Pulmonary artery endothelial cell (primary cell): ENCODE data around the gene RASA3. TPM values are rescaled to one million over a fixed set of nuclear protein-coding genes. Genes with fewer than 3 reads are reported as not detected.
"Not testable (repeated sequence)": the region's sequence is repeated elsewhere in the genome, so short reads cannot be mapped to it uniquely, and the experiment has no call there.

Source experiments
- DNase-seq: peaks from one replicate; pipeline ENCODE4 v3.0.0-alpha.2; 2011; ENCODE audit warnings: low read depth, low spot score
- total RNA-seq: library from RNA; depleted of rRNA; stranded (reverse); fragments of >200 nt; gene quantifications from 2 replicates; pipeline ENCODE4 v1.2.3, GENCODE V29; 2014

Gene RASA3
- total RNA-seq, 1 donor from 2014 or later: 41.5 TPM

DNA sequence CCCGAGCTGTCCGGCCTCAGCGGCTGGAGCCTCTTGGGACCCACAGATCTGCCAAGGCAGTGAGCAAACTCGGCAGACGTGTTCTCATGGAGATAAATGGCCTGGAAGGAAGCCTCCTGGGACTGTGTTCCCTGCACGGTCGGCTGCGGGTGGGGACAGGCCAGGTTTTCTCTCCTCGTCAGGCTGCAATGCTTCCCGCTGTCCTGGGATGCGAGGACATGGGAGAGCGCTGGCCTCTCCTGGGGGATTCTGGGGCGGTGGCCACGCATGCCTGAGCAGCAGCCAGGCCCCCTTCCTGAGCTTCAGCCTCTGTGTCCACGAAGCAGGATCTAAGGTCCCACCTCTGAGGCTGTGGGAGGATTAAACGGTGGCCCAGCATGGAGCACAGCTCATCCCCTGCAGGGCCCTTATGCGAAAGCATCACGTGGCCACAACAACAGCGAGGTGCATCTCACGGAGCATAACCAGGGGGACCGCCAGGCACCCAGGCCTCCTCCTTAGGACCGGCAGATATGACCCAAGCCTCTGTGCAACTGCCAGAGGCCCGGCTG lies 137.3 kb downstream of the RASA3 start:
- DNase-seq: no peak

GRCh38 chr13:113992276-113993005 lies 140.0 kb downstream of the RASA3 start:
- no peak for DNase-seq

DNA sequence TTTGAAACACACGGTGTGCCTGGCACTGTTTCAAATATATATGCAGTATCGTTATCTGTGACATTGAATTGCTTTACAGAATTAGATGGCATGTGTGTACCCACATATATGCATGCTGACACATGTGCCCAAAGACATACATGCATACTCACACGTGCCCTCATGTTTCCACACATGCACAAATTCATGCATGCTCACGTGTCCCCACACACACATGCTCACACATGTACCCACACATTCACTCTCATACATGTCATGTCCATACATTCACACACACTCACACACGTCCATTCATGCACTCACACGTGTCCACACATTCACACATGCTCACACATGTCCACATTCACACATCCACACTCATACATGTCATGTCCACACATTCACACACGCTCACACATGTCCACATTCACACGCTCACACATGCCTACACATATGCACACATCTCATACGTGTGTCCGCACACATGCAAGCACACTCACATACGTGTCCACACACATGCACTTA lies 140.7 kb downstream of the RASA3 start:
- DNase-seq: no peak

- DNase-seq: no peak
Observed at GRCh38 chr13:113991191-113991669, 141.2 kb downstream of the RASA3 start.

- DNase-seq: no peak
Observed at GRCh38 chr13:113990321-113990837, 142.0 kb downstream of the RASA3 start.

- DNase-seq: no peak
Observed at GRCh38 chr13:113989585-113990300, 142.7 kb downstream of the RASA3 start.

- DNase-seq: not testable (repeated sequence)
Observed at GRCh38 chr13:113988859-113989258, 143.6 kb downstream of the RASA3 start.

DNA sequence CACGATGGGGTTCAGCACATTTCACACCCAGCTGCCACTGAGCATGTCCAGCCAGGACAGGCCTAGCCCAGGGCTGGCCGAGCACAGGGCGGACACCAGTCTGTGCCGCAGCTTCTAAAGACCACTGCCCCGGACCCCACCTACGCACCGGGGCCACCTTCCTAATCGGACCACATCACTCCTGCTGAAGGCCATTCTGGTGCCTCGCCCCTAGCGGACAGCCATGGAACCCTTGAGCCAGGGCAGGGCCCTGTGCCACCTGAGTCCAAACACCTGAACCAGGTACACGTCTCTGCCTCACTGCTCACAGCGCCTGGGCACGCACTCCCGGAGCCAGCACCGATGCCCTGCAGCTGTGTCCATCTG lies 150.1 kb downstream of the RASA3 start:
- DNase-seq: no peak

DNA sequence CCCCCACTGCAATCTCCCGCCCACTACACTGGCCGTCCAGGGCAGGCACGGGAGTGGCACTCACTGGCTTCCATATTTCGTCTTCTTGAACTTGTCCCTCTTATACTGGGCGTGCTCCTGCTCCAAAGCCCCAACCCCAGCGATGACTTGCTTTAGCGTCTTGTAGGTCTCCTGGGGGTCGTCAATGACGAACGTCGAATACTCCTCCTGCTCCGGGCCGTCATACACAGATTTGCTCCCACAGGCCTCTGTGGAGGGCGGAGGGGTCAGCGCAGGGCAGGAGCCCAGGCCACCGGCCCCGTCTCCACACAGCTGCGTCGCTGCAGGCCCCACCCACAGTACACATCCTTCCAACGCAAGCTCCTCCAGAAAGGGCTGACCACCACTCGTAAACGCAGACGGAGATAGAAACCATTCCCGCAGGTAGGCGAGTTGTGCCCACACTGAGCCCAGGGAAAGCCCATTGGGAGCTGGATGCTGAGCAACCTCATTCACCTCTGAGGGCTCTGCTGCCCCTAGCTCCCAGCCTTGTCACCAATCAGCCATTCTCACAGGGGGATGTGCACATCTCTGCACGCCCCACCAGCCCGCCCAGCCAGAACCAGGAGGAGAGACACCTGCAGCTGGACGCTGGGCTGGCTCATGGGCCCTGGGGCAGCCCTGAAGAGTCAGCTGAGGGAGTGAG lies 150.7 kb downstream of the RASA3 start:
- DNase-seq: no peak

GRCh38 chr13:113981194-113981605 lies 151.2 kb downstream of the RASA3 start:
- DNase-seq: no peak

- DNase-seq: no peak
Observed at GRCh38 chr13:113980489-113981064, 151.8 kb downstream of the RASA3 start.

DNA sequence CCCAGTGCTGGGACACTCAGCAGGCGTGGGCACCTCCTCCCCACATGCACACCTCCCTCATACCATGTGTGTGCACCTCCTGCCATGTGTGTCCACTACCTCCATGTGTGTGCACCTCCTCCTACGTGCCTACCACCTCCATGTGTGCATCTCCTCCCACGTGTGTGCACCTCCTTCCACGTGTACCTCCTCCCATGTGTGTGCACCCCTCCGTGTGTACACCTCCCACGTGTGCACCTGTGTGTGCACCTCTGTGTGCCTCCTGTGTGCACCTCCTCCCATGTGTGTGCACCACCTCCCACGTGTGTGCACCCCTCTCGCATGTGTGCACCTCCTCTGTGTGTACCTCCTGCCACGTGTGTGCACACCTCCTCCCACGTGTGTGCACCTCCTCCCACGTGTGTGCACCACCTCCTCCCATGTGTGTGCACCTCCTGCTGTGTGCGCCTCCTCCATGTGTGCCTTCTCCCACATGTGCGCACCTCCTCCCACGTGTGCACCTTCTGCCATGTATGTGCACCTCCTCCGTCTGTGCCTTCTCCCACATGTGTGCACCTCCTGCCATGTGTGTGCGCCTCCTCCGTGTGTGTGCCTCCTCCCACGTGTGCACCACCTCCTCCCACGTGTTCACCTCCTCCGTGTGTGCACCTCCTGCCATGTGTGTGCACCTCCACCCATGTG lies 152.5 kb downstream of the RASA3 start:
- no peak for DNase-seq

DNA sequence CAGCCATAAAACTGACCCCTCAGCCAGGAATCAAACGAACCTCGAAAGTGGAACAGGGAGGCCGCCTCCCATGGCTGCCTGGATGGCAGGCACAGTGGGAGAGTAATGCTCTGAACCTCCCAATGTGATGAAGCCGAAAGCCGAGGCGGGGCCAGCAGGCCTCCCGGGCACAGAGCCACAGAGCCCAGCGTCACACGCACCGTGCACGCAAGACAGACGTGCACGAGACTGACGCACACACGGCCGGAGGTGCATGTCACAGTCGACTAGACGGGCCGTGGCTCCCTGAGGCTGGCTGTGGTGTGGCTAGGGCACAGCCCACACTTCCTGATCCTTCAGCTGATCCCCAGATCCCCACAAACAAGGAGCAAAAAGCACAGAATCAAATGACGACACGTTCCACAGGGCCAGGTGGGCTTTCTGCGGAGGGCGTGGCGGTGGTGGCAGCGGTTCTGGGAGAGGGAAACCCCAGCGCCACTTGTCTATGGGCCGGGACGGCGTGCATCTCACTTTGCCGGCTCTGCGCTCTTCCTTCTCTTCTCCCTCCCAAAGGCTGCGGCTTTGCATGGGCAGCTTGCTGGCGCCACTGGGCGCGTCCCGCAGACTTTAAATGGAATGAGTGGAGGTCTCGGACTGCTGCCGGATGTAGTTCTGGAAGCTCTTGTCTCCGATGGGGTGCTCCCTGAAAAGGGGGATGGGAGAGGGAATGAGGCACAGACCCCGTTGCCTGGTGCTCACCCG lies 153.5 kb downstream of the RASA3 start:
- DNase-seq: no peak

DNA sequence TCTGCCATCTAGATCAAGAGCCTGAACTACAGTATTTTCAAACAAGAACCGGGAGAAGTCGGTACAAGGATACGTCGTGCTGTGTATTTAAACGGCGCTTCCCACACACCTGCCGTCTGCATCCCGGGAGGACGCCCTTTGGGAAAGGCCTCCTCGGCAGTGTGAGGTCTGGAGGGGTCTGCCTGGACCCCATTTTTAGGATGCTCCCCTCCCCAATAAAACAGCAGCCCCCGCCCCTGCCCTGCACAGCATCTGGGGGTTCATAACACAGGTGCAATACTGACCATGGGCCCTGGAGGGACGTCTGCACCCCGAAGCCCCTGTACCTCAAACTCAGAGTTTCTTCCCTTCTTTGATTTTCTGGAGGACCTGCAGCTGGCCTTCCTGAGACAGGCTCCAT lies 154.4 kb downstream of the RASA3 start:
- no peak for DNase-seq

DNA sequence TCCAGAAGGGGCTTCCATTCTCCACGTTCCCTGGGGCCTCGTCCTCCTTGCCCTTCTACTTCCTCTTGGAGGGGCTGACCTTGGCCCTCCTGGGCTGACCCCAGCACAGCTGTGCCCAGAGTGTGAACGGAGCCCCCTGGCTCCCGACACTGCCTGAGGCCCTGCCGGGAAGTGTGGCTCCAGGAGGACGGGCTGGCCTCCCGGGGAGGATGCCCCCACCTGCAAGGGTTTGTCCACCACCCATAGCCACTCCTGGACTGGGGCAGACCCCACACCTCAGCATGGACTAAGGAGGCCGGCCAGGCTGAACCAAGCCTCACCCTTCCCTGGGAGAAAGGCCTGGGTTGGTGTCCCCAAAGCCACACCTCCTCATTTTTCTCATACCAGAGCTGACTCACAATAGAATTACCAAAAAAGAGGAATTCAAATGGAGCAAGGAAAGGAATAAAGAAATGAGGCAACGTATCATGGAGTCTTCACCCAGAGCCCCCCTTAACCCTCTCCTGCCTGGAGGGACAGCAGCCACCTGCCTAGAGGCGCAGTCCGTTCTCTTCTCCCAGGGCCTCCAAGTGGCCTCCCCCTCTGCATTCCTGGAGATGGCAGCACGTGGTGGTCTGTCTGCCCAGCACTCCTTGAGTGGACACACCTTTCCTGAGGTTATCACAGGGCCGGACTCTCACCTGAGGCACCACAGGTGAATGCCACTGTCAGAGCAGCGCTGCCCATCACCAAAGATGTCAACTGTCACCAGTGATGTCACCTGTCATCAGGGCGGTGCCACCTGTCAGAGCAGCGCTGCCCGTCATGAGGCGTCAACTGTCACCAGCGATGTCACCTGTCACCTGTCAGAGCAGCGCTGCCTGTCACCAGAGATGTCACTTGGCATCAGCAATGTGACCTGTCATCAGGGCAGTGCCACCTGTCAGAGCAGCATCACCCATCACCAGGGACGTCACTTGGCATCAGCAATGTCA lies 155.4 kb downstream of the RASA3 start:
- no peak for DNase-seq

DNA sequence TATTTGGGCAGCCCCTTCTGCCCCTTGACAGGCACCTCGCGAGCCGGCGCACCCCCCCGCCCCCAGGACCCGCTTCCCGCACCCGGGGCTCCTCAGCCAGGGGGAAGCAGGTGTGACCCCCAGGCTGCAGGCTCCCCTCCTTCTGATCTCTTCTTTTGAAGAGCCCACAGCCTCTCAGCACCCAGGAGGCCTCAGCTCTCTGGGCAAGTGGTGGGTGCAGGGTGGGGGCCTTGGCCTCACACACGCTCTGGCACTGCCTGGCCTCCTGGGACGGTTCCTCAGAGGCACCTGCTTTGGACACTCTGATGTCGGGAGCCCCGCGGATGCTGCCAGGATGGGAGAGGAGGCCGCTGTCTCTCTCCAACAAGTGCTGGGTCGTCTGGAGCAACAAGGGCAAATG lies 157.0 kb downstream of the RASA3 start:
- DNase-seq: no peak

- no peak for DNase-seq
Observed at GRCh38 chr13:113974304-113975281, 157.8 kb downstream of the RASA3 start.
